LNCaP clone FGC (cell line): Measurements from ENCODE around the gene ADAR.
A peak's percentile ranks its signal among the peaks of the same experiment; 100 is the strongest.

Experiments
- DNase-seq: peaks from one replicate; pipeline ENCODE4 v3.0.0-alpha.2; 2011; ENCODE audit warnings: low read depth
- H3K4me3 ChIP-seq: 2 replicates; pipeline ENCODE4 v1.5.1; 2011; ENCODE audit warnings: mild to moderate bottlenecking, low read depth, low read length, control low read depth
- TF ChIP-seq, protein P1 (sequence below): IDR thresholded peaks from 2 replicates; pipeline ENCODE4 v1.5.1; 2012; ENCODE audit warnings: mild to moderate bottlenecking; ENCODE audit not compliant: control insufficient read depth, insufficient read depth; ENCODE audit errors: extremely low read depth

Gene ADAR

DNA sequence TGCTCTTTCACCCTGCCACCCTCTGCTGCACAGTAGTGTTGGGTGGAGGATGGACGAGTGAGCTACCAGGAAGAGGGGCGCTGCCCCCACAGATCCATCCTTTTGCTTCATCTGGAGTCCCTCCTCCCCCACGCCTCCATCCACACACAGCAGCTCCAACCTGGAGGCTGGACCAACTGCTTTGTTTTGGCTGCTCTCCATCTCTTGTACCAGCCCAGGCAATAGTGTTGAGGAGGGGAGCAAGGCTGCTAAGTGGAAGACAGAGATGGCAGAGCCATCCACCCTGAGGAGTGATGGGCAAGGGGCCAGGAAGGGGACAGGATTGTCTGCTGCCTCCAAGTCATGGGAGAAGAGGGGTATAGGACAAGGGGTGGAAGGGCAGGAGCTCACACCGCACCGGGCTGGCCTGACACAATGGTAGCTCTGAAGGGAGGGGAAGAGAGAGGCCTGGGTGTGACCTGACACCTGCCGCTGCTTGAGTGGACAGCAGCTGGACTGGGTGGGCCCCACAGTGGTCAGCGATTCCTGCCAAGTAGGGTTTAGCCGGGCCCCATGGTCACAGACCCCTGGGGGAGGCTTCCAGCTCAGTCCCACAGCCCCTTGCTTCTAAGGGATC, 31.9 kb downstream of the ADAR start:
- TF ChIP-seq, protein P1, sequence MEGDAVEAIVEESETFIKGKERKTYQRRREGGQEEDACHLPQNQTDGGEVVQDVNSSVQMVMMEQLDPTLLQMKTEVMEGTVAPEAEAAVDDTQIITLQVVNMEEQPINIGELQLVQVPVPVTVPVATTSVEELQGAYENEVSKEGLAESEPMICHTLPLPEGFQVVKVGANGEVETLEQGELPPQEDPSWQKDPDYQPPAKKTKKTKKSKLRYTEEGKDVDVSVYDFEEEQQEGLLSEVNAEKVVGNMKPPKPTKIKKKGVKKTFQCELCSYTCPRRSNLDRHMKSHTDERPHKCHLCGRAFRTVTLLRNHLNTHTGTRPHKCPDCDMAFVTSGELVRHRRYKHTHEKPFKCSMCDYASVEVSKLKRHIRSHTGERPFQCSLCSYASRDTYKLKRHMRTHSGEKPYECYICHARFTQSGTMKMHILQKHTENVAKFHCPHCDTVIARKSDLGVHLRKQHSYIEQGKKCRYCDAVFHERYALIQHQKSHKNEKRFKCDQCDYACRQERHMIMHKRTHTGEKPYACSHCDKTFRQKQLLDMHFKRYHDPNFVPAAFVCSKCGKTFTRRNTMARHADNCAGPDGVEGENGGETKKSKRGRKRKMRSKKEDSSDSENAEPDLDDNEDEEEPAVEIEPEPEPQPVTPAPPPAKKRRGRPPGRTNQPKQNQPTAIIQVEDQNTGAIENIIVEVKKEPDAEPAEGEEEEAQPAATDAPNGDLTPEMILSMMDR, result no peak
- no peak for DNase-seq
- no peak overlapping the region for H3K4me3 ChIP-seq

DNA sequence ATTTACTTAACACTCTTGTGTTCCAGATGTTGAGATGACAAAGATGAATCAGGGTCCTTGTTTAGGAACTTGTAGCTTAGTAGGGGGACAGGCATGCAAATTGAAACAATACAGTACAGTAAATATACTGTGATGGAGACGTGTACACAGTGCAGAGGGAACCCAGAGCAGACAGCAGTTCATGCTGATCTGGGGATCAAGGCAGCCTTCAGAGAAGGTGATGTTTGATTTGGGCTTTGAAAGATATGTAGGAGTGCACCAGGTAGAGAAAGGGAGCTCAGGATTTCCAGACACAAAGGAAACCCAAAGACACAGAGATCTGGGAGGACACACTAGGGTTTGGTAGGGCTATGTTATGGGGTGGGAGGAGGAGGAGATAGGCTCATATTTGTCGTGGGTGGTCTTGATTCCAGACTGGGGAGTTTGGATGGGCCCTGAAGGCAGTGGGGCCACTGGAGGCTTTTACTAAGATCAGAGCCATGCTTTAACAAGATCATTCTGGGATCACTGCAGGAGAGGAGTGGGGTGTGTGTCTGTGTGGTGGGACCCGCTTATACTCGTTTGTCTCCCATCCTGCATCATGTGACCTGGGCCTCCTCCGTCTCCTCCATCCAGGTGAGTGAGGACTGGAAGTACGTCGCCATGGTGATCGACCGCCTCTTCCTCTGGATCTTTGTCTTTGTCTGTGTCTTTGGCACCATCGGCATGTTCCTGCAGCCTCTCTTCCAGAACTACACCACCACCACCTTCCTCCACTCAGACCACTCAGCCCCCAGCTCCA, 32.6 kb downstream of the ADAR start:
- H3K4me3 ChIP-seq, result no peak overlapping the region
- DNase-seq, result no peak
- TF ChIP-seq, protein P1, result no peak

DNA sequence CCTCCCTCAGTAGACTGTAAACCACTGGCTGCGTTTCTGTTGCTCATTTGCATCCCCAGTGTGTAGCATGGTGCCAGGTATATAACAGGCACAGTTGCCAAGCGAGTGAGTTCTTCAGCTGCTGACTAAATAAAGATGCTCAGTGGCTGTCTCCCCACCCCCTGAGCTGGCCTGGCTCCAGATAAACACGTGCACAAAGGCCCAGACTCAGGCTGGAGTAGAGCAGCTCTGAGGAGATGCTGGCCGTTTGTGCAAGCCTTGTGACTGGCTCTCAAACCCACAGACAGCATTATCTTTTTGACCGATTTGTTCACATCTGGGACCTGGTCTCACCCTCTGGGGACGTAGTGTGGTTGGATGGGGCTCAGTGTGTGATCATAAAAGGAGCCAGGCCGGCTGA, 33.3 kb downstream of the ADAR start:
- no peak overlapping the region for H3K4me3 ChIP-seq
- peak; percentile 63 for DNase-seq
- TF ChIP-seq, protein P1, result no peak

DNA sequence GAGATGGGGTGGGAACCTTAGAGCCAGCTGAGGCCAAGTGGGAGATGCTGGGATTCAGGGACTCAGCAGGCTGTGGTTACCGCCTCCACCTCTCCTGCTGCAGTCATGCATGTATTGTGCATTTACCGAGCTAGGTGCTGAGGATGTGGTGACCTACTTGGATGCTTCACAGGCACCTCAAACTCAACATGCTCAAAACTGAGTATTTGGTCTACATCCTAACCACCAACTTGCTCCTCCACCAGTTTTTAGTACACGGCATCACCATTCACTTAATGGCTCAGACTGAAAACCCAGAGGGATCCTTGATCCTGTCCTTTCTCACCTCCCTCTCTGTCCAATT, 34.8 kb downstream of the ADAR start:
- no peak for DNase-seq
- TF ChIP-seq, protein P1, result no peak
- H3K4me3 ChIP-seq, result no peak overlapping the region

DNA sequence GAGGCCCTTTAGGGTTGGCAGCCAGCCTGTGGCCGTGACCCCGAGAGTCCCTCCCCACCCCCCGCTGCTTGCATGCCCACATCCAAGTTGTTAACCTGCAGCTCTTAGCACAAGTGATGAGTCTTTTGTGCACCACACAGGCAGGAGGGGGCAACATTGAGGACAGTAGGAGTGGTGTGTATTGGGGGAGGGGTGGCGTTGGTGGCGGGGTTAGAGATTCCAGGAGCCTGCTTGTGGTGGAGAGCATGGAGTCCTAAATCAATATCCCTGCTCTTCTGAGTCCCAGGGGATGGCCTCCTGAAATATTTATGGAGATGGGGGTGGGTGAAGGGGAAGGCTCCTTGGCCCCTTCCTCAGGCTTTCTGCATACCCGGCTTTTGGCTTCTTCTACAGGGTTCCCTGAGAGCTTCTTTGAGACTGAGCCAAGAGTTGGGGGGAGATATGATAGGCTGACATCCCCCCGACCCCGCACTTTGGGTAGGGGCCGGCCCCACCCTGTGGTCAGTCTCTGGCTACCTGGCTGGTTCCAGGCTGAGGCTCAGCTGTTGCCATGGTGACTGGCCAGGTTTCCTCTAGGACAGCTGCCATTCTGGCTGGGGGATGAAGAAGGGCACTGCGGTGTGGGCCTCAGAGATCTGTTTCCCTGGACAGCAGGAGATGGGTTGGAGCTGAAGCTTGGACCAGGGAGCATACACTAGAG, 35.4 kb downstream of the ADAR start:
- H3K4me3 ChIP-seq, result no peak overlapping the region
- DNase-seq, result no peak
- TF ChIP-seq, protein P1, result no peak

DNA sequence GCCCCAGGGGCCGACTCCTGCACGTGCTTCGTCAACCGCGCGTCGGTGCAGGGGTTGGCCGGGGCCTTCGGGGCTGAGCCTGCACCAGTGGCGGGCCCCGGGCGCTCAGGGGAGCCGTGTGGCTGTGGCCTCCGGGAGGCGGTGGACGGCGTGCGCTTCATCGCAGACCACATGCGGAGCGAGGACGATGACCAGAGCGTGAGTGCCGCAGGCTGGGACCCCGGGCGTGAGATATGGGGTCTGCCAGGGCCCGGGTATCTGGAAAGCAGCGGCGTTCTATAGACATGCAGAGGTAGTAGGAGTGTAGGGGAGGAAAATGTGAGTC, 36.1 kb downstream of the ADAR start:
- TF ChIP-seq, protein P1, result no peak
- DNase-seq, result no peak
- no peak overlapping the region for H3K4me3 ChIP-seq
